Measurements from ENCODE around the gene ADGRB3.

GRCh38 chr6:69343851-69344250 is 708.8 kb downstream of the ADGRB3 start:
- TF ChIP-seq POLR2A (IDR thresholded peaks at IDR 0.05) (no peak), POLR2AphosphoS5 (IDR thresholded peaks at IDR 0.05; ENCODE audit: insufficient read depth in 1 of 2, low read depth in 1 of 2) (no peak)
